ENCODE results near the gene MTA3. TPM values are rescaled to one million over a fixed set of nuclear protein-coding genes. Genes with fewer than 3 reads are reported as not detected.

MTA3 gene
- total and polyA plus RNA-seq, 9 of the 15 experiments (the other 6 are each of a cell fraction or from before 2014, with no cell fraction given), result 12.4 to 39.6 (median 23.5) TPM

DNA sequence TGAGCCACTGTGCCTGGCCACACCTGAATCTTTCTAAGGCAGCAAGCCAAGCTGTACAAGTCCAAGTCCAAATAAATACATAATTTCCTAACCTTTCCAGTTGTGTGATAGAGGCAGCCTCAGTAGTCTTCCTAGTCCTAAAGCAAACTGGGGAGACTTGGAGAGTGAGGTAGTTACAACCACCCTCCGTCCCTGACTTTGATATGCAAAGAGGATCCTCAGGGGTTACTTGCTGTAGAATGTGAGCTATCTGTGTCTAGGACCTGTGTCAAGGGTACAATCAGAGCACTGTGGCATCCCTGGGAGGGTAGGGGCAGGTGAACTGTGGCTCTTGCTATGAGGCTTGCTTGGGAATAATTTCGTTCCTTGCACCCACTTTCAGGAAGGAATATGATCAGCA lies 46.4 kb upstream of the MTA3 start (continued):
- TF ChIP-seq, protein P1, sequence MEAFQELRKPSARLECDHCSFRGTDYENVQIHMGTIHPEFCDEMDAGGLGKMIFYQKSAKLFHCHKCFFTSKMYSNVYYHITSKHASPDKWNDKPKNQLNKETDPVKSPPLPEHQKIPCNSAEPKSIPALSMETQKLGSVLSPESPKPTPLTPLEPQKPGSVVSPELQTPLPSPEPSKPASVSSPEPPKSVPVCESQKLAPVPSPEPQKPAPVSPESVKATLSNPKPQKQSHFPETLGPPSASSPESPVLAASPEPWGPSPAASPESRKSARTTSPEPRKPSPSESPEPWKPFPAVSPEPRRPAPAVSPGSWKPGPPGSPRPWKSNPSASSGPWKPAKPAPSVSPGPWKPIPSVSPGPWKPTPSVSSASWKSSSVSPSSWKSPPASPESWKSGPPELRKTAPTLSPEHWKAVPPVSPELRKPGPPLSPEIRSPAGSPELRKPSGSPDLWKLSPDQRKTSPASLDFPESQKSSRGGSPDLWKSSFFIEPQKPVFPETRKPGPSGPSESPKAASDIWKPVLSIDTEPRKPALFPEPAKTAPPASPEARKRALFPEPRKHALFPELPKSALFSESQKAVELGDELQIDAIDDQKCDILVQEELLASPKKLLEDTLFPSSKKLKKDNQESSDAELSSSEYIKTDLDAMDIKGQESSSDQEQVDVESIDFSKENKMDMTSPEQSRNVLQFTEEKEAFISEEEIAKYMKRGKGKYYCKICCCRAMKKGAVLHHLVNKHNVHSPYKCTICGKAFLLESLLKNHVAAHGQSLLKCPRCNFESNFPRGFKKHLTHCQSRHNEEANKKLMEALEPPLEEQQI (IDR thresholded peaks at IDR 0.05), result no peak

DNA sequence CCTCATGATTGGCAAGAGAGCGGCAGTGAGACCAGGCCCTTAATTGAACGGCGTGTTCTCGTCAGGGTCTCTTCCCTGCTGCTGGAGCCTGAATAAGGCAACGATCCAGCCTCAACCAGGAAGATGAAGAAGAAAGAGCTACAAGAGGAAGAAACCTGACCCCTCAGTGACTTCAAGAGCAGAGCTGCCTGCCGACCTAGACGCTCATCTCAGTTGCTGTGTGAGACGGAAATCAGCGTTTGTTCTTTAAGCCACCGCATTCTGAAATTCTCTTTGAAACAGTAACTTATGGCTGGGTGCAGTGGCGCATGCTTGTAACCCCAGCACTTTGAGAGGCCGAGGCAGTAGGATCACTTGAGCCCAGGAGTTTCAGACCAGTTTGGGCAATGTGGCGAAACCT lies 45.1 kb upstream of the MTA3 start:
- H3K4me3 ChIP-seq, result no peak overlapping the region
- H3K27ac ChIP-seq (ENCODE audit: extremely low read depth, low read depth, low read length), result no peak overlapping the region
- WGBS (ENCODE audit: insufficient coverage, low coverage, missing lambda C conversion rate), result 15% methylated on average over 13 of the region's 13 CpGs
- H4K20me1 ChIP-seq (replicated peaks; ENCODE audit: control insufficient read depth, insufficient read depth, low read length), result no peaks in the 10 kb centered on the region
- H3K27me3 ChIP-seq (ENCODE audit: control insufficient read depth in 2 of 2, insufficient read depth in 2 of 2, low read length in 2 of 2), result peaks cover 9 to 11% of the 10 kb centered on the region in 2 experiments; a peak in 3 of 5 replicates
- peak; percentile 29 for FAIRE-seq
- H3K9ac ChIP-seq (ENCODE audit: insufficient read depth in 1 of 2, low read depth in 2 of 2, low read length in 2 of 2), result no peak overlapping the region
- H3K79me2 ChIP-seq (ENCODE audit: control insufficient read depth, insufficient read depth, low read length), result no peaks in the 10 kb centered on the region
- in situ Hi-C loops (cut with MboI) (loop anchor here (25.0 kb wide), 1 partner anchor 264 kb away; the partner anchor contains the start of gene HAAO), intact Hi-C loops (cut with micrococcal nuclease) (no loop called here)
- ChIA-PET CTCF (ENCODE audit: low intra/inter-chr PET ratio) (no interaction called here), POLR2A (no interaction called here)
- ATAC-seq, result no peak
- no peak overlapping the region for H3K4me2 ChIP-seq (ENCODE audit: insufficient read depth, low read length)
- no peaks in the 10 kb centered on the region for H3K36me3 ChIP-seq (ENCODE audit: control insufficient read depth, insufficient read depth, low read length)
- no peak for DNase-seq (ENCODE audit: extremely low read depth in 1 of 4, low spot score in 3 of 4)
- no TSS peak for BruUV-seq (replicated peaks)
- H3K4me1 ChIP-seq (replicated peaks in 1 of 2; ENCODE audit: control insufficient read depth in 2 of 2, insufficient read depth in 2 of 2, low read length in 2 of 2), result no peaks in the 10 kb centered on the region
- H3K9me1 ChIP-seq (ENCODE audit: control insufficient read depth, insufficient read depth, low read length), result peaks cover 4% of the 10 kb centered on the region
- H3K9me3 ChIP-seq (replicated peaks; ENCODE audit: control insufficient read depth, insufficient read depth, low read depth, low read length), result no peaks in the 10 kb centered on the region
- H2AFZ ChIP-seq (ENCODE audit: low read depth, low read length), result peak overlapping the region; percentile 5; the same call in 1 of the 2 replicates
- no peak for TF ChIP-seq SIN3A (IDR thresholded peaks at IDR 0.05; ENCODE audit: borderline replicate concordance in 2 of 2, control insufficient read depth in 1 of 2, low read depth in 2 of 2, low read length in 2 of 2)
- TF ChIP-seq, protein P2, sequence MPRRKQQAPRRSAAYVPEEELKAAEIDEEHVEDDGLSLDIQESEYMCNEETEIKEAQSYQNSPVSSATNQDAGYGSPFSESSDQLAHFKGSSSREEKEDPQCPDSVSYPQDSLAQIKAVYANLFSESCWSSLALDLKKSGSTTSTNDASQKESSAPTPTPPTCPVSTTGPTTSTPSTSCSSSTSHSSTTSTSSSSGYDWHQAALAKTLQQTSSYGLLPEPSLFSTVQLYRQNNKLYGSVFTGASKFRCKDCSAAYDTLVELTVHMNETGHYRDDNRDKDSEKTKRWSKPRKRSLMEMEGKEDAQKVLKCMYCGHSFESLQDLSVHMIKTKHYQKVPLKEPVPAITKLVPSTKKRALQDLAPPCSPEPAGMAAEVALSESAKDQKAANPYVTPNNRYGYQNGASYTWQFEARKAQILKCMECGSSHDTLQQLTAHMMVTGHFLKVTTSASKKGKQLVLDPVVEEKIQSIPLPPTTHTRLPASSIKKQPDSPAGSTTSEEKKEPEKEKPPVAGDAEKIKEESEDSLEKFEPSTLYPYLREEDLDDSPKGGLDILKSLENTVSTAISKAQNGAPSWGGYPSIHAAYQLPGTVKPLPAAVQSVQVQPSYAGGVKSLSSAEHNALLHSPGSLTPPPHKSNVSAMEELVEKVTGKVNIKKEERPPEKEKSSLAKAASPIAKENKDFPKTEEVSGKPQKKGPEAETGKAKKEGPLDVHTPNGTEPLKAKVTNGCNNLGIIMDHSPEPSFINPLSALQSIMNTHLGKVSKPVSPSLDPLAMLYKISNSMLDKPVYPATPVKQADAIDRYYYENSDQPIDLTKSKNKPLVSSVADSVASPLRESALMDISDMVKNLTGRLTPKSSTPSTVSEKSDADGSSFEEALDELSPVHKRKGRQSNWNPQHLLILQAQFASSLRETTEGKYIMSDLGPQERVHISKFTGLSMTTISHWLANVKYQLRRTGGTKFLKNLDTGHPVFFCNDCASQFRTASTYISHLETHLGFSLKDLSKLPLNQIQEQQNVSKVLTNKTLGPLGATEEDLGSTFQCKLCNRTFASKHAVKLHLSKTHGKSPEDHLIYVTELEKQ (CRISPR knock-in tag; IDR thresholded peaks at IDR 0.05), result no peak
- no peak for TF ChIP-seq EP300 (IDR thresholded peaks at IDR 0.05; ENCODE audit: low read length)
- no peak for TF ChIP-seq HNRNPH1 (optimal IDR thresholded peaks at IDR 0.05; ENCODE audit: low read depth, low read length)
- TF ChIP-seq FIP1L1 (IDR thresholded peaks at IDR 0.05; ENCODE audit: low read depth, low read length, poor library complexity, severe bottlenecking), result no peak
- no peak for TF ChIP-seq SMARCA5 (IDR thresholded peaks at IDR 0.05)
- no peak for TF ChIP-seq ARHGAP35 (IDR thresholded peaks at IDR 0.05; ENCODE audit: partially characterized antibody)
- TF ChIP-seq ZNF780A (CRISPR knock-in tag; IDR thresholded peaks at IDR 0.05), result no peak
- no peak for TF ChIP-seq ZFPM2 (CRISPR knock-in tag; IDR thresholded peaks at IDR 0.05)
- TF ChIP-seq, protein P3, sequence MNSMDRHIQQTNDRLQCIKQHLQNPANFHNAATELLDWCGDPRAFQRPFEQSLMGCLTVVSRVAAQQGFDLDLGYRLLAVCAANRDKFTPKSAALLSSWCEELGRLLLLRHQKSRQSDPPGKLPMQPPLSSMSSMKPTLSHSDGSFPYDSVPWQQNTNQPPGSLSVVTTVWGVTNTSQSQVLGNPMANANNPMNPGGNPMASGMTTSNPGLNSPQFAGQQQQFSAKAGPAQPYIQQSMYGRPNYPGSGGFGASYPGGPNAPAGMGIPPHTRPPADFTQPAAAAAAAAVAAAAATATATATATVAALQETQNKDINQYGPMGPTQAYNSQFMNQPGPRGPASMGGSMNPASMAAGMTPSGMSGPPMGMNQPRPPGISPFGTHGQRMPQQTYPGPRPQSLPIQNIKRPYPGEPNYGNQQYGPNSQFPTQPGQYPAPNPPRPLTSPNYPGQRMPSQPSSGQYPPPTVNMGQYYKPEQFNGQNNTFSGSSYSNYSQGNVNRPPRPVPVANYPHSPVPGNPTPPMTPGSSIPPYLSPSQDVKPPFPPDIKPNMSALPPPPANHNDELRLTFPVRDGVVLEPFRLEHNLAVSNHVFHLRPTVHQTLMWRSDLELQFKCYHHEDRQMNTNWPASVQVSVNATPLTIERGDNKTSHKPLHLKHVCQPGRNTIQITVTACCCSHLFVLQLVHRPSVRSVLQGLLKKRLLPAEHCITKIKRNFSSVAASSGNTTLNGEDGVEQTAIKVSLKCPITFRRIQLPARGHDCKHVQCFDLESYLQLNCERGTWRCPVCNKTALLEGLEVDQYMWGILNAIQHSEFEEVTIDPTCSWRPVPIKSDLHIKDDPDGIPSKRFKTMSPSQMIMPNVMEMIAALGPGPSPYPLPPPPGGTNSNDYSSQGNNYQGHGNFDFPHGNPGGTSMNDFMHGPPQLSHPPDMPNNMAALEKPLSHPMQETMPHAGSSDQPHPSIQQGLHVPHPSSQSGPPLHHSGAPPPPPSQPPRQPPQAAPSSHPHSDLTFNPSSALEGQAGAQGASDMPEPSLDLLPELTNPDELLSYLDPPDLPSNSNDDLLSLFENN (IDR thresholded peaks at IDR 0.05; ENCODE audit: low read depth in 2 of 2, low read length in 2 of 2), result no peak
- no peak for TF ChIP-seq TFAM (CRISPR knock-in tag; conservative IDR thresholded peaks at IDR 0.05)

Data from K562 (cell line).